HepG2 (cell line): ENCODE results near the gene SEMA3C.

Experiments used
- CEBPB ChIP-seq: IDR thresholded peaks from 2 replicates; pipeline ENCODE4 v1.6.1; 2011; ENCODE audit warnings: low read depth, low read length, improper control_type of control experiment, borderline replicate concordance
- ELF4 ChIP-seq: sonication (generic); formaldehyde crosslinking; IDR thresholded peaks from 2 replicates; pipeline ENCODE4 v1.5.0; 2020; ENCODE audit warnings: missing genetic modification reagents, mild to moderate bottlenecking, moderate library complexity, borderline replicate concordance
- EP300 ChIP-seq, 3 experiments: sonication (generic) in 1 of 3; formaldehyde crosslinking in 1 of 3; IDR thresholded peaks; 2 replicates each; pipeline versions ENCODE4 v1.5.1 to v1.6.1; 2011 to 2020; ENCODE audit warnings: low read depth in 2 of 3, low read length in 2 of 3, borderline replicate concordance in 1 of 3, improper control_type of control experiment in 1 of 3, mild to moderate bottlenecking in 1 of 3, missing genetic modification reagents in 1 of 3, moderate library complexity in 1 of 3
- KAT7 ChIP-seq: IDR thresholded peaks from 2 replicates; pipeline ENCODE4 v1.6.1; 2018; ENCODE audit warnings: borderline replicate concordance, missing compliant biosample characterization
- NBN ChIP-seq: fragments of 450-650 bp; conservative IDR thresholded peaks from 2 replicates; pipeline ENCODE4 v1.6.1; 2017
- ZNF143 ChIP-seq: sonication (generic); formaldehyde crosslinking; IDR thresholded peaks from 2 replicates; pipeline ENCODE4 v1.4.0; 2020; ENCODE audit warnings: missing genetic modification reagents
- ZNF792 ChIP-seq: IDR thresholded peaks from 2 replicates; pipeline ENCODE4 v1.6.1; 2016
- TF ChIP-seq, protein P1 (sequence below): sonication (generic); formaldehyde crosslinking; IDR thresholded peaks from 2 replicates; pipeline ENCODE4 v1.5.0; 2020; ENCODE audit warnings: mild to moderate bottlenecking, missing genetic modification reagents, moderate library complexity
- TF ChIP-seq, protein P2 (sequence below): sonication (generic); formaldehyde crosslinking; IDR thresholded peaks from 2 replicates; pipeline ENCODE4 v1.5.0; 2020; ENCODE audit warnings: mild to moderate bottlenecking, missing genetic modification reagents
- TF ChIP-seq, protein P3 (sequence below): IDR thresholded peaks from 2 replicates; pipeline ENCODE4 v1.6.1; 2012; ENCODE audit warnings: inconsistent platforms

DNA sequence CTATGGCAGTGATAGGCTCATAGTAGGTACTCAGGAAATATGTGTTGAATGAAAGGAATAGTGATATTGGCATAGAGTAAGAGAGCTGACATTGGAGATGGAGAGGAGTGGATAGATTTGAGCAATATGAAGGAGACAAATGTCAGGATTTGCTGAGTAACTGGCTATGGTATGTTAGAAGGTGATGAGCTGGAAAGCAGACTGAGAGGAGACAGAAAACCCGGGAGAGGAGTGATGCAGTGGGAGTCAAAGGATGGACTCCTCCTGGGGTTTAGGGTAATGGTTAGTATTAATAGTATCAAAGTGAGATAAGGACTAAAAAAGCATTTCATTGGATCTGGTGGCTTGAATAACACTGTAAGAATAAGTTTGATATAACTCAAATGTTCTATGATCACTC, 215.6 kb downstream of the SEMA3C start:
- TF ChIP-seq ZNF792 (CRISPR knock-in tag) (no peak), ELF4 (CRISPR knock-in tag) (no peak), KAT7 (CRISPR knock-in tag) (no peak), NBN (no peak), EP300 (IDR thresholded peaks at IDR 0.05; ENCODE audit: low read depth in 2 of 2, low read length in 2 of 2) (no peak), EP300 (CRISPR knock-in tag; IDR thresholded peaks at IDR 0.05; ENCODE audit: borderline replicate concordance) (no peak), CEBPB (no peak), ZNF143 (no peak)
- TF ChIP-seq, protein P1, sequence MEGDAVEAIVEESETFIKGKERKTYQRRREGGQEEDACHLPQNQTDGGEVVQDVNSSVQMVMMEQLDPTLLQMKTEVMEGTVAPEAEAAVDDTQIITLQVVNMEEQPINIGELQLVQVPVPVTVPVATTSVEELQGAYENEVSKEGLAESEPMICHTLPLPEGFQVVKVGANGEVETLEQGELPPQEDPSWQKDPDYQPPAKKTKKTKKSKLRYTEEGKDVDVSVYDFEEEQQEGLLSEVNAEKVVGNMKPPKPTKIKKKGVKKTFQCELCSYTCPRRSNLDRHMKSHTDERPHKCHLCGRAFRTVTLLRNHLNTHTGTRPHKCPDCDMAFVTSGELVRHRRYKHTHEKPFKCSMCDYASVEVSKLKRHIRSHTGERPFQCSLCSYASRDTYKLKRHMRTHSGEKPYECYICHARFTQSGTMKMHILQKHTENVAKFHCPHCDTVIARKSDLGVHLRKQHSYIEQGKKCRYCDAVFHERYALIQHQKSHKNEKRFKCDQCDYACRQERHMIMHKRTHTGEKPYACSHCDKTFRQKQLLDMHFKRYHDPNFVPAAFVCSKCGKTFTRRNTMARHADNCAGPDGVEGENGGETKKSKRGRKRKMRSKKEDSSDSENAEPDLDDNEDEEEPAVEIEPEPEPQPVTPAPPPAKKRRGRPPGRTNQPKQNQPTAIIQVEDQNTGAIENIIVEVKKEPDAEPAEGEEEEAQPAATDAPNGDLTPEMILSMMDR (CRISPR knock-in tag), result no peak
- TF ChIP-seq, protein P2, sequence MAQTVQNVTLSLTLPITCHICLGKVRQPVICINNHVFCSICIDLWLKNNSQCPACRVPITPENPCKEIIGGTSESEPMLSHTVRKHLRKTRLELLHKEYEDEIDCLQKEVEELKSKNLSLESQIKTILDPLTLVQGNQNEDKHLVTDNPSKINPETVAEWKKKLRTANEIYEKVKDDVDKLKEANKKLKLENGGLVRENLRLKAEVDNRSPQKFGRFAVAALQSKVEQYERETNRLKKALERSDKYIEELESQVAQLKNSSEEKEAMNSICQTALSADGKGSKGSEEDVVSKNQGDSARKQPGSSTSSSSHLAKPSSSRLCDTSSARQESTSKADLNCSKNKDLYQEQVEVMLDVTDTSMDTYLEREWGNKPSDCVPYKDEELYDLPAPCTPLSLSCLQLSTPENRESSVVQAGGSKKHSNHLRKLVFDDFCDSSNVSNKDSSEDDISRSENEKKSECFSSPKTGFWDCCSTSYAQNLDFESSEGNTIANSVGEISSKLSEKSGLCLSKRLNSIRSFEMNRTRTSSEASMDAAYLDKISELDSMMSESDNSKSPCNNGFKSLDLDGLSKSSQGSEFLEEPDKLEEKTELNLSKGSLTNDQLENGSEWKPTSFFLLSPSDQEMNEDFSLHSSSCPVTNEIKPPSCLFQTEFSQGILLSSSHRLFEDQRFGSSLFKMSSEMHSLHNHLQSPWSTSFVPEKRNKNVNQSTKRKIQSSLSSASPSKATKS (CRISPR knock-in tag), result no peak
- TF ChIP-seq, protein P3, sequence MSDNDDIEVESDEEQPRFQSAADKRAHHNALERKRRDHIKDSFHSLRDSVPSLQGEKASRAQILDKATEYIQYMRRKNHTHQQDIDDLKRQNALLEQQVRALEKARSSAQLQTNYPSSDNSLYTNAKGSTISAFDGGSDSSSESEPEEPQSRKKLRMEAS, result no peak
